GM10248 (cell line): Measurements from ENCODE around the gene CNGA2.

Experiments used
- CTCF ChIA-PET: fragments of 300-600 bp; sonication (Branson Sonifier 250); formaldehyde crosslinking; extraction: SDS; loops from one replicate; lab custom pipeline; 2021; ENCODE audit warnings: antibody characterized with exemption; lab: Yijun Ruan, JAX
- POLR2A ChIA-PET: fragments of 350-650 bp; sonication (Branson Sonifier 250); formaldehyde crosslinking; extraction: SDS; loops from one replicate; lab custom pipeline; 2020; ENCODE audit warnings: antibody characterized with exemption; lab: Yijun Ruan, JAX
- DNase-seq: peaks from one replicate; pipeline ENCODE4 v3.0.0; 2012; ENCODE audit errors: extremely low spot score
- TF ChIP-seq, protein P1 (sequence below): IDR thresholded peaks from 2 replicates; pipeline ENCODE4 v1.5.1; 2012; ENCODE audit warnings: mild to moderate bottlenecking, low read depth; ENCODE audit errors: extremely low read depth, missing control alignments, control extremely low read depth

Gene CNGA2

DNA sequence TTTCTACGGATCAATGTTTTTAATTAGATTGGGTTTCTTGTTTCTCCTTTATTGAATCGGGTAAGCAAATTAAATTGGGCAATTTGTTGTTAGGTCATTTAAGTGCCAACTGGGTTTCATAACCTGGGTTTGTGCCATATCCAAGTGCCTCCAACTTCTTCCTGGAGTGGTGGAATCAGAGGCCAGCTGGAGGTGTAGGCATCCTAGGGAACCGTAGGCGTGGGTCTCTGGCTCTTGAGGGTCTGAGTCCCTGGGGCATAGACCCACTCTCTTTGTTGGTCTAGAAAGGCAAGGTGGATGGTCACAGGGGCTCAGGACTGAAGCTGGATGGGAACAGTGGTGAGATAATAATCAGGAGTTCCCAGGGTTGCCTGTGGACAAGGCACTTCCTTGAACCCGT, 18.3 kb downstream of the CNGA2 start:
- DNase-seq, result no peak
- ChIA-PET POLR2A (no interaction called here), CTCF (interaction anchor here (1.0 to 3.6 kb wide), 10 partner anchors 9 to 1069 kb away, joined by 3 to 16 read pairs (median 7); no protein-coding TSS in a partner anchor)
- TF ChIP-seq, protein P1, sequence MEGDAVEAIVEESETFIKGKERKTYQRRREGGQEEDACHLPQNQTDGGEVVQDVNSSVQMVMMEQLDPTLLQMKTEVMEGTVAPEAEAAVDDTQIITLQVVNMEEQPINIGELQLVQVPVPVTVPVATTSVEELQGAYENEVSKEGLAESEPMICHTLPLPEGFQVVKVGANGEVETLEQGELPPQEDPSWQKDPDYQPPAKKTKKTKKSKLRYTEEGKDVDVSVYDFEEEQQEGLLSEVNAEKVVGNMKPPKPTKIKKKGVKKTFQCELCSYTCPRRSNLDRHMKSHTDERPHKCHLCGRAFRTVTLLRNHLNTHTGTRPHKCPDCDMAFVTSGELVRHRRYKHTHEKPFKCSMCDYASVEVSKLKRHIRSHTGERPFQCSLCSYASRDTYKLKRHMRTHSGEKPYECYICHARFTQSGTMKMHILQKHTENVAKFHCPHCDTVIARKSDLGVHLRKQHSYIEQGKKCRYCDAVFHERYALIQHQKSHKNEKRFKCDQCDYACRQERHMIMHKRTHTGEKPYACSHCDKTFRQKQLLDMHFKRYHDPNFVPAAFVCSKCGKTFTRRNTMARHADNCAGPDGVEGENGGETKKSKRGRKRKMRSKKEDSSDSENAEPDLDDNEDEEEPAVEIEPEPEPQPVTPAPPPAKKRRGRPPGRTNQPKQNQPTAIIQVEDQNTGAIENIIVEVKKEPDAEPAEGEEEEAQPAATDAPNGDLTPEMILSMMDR, result no peak

DNA sequence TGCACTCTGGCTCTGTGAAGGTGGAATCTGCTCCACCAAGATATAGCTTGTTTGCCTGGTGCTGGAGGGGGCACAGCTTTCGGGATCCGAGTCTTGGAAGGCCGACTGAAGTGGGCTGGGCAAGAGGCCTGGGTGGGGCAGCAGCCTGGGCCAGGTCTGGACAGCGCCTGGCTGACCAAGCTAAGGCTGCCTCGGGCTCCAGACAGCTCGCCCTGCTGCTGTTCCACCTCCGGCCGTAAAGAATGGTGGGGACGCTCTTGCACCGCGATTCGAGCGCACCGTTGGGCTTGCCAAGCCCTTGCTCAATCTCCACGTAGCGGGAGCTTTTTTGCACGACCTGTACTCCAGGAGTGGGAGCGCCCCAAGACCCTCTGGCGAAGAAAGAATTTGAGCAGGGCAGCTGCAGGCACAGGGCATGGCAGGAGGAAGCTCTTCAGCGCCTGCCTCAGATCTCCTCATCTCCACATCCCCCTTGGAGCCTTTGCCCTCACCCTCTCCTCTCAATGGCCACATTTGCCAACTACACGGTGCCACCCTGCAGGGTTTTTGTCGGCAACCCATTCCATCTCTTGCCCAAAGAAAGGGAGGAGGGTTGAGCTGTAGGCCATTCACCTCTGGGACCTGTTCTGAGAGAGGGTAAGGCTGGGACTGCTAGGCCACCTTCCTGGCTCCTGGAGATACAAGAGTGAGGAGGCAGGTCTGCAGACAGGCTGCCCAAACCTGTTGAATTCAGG, 18.9 kb downstream of the CNGA2 start:
- ChIA-PET CTCF (interaction anchor here (1.0 to 3.0 kb wide), 10 partner anchors 10 to 1068 kb away, joined by 3 to 13 read pairs (median 6); no protein-coding TSS in a partner anchor), POLR2A (no interaction called here)
- peak; percentile 44 for DNase-seq
- TF ChIP-seq, protein P1, result peak; percentile 55

DNA sequence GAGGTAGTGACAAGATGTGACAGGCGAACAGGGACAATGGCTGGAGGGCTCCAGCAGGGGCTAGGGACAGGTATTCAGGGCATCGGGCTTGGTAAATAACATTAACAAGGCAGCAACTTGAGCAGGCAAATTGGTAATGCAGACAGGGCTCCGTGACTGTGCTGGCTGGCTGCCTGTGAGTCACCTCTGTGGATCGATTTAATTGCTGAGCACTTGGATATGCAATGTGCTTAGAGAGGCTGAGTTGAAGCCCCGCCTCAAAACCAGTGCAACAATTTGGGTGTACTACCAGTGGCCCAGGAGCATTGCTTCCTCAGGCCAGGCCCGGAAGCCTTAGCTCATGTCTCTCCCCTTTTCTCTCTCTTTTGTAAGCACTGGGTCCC, 19.5 kb downstream of the CNGA2 start:
- TF ChIP-seq, protein P1, result no peak
- POLR2A ChIA-PET, result no interaction called here
- CTCF ChIA-PET, result interaction anchor here (1.1 to 3.0 kb wide), 9 partner anchors 9 to 887 kb away, joined by 3 to 13 read pairs (median 7); no protein-coding TSS in a partner anchor
- no peak for DNase-seq

DNA sequence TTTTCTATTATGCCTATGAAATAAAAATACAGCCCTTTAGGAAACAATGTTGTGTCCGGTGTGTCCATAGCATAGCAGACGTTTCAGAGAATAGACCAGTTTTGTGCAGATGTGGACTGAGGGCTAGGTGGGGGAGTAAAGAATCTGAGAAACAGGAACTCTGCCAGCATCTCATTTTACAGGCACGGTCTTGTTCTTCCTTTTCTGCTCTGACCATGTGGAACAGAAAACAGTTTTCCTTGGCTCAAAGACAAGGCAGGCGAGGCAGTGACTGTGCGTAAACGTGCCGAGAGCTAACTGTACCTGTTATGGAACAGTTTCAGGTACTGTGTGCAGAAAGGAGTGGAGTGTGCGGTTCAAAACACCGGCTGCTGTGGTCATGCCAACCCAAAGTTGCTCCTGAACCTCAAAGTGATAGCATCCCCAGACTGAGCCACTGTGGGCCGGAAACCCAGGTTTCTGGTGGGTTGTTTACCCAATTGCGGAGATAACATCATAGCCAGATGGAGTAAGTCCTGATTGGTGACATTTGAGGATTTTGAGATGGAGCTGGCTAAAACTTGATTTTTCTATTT, 20.2 kb downstream of the CNGA2 start:
- TF ChIP-seq, protein P1, result no peak
- ChIA-PET POLR2A (no interaction called here), CTCF (interaction anchor here (1.3 to 2.0 kb wide), 5 partner anchors 14 to 886 kb away, joined by 3 to 7 read pairs (median 4); no protein-coding TSS in a partner anchor)
- DNase-seq, result no peak

DNA sequence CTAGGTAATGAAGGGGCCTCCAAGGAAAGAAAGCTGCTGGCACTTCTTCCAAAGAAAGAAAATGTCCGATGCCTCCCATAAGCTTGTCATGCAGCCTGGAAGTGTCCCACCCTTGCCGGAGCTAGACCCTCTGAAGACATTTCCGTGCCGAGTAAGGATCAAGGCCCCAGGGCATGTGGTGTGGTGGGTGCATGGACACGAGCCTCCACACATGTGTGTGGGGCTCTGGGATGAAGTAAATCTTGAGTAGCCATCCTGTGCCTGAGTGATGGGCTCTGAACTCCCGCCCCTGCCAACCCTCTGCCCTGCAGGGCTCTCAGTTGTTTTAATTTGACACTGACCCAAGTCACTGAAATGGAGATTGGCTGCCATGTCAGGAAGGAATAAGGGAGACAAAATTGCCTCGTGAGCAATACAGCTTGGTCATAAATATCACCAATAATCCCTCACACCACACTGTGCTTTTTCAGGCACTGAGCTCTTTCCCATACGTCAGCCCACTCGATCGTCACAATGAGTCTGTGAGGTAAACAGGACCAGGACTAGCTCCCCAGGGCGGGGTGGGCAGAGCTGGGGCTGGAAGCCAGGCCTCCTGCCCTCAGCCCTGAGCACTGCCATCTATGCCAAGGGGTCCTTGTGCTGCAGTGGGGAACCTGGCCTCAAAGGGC, 24.6 kb downstream of the CNGA2 start:
- ChIA-PET CTCF (interaction anchor here (0.6 kb wide), 1 partner anchor 12 kb away, joined by 3 read pairs; no protein-coding TSS in a partner anchor), POLR2A (no interaction called here)
- TF ChIP-seq, protein P1, result no peak
- DNase-seq, result no peak

- DNase-seq, result no peak
- TF ChIP-seq, protein P1, result no peak
- ChIA-PET CTCF (interaction anchor here (3.4 kb wide), 1 partner anchor 10 kb away, joined by 13 read pairs; no protein-coding TSS in a partner anchor), POLR2A (no interaction called here)
These were observed 28.3 kb downstream of the CNGA2 start for GRCh38 chrX:151762802-151763201.
